Hepatocyte (in vitro differentiated cells): Measurements from ENCODE around the gene TBX6. TPM values are rescaled to one million over a fixed set of nuclear protein-coding genes. Genes with fewer than 3 reads are reported as not detected.

Experiments
- DNase-seq: peaks from one replicate; pipeline ENCODE4 v3.0.0-alpha.2; 2016; ENCODE audit warnings: low spot score
- H2AFZ ChIP-seq: fragments of 200-600 bp; sonication (generic); 2 replicates; pipeline ENCODE4 v1.6.0; 2016; ENCODE audit warnings: antibody characterized with exemption, mild to moderate bottlenecking
- H3K27ac ChIP-seq: fragments of 200-600 bp; sonication (generic); 2 replicates; pipeline ENCODE4 v1.5.1; 2016; ENCODE audit warnings: mild to moderate bottlenecking
- H3K27me3 ChIP-seq: fragments of 200-600 bp; sonication (generic); 2 replicates; pipeline ENCODE4 v1.6.1; 2016
- H3K36me3 ChIP-seq: fragments of 200-600 bp; sonication (generic); replicated peaks from 2 replicates; pipeline ENCODE4 v1.5.1; 2016; ENCODE audit warnings: low read depth; ENCODE audit not compliant: insufficient read depth
- H3K4me1 ChIP-seq: fragments of 200-600 bp; sonication (generic); 2 replicates; pipeline ENCODE4 v1.5.1; 2016; ENCODE audit warnings: mild to moderate bottlenecking, moderate library complexity; ENCODE audit not compliant: insufficient read depth
- H3K4me2 ChIP-seq: fragments of 200-600 bp; sonication (generic); 2 replicates; pipeline ENCODE4 v1.6.0; 2016
- H3K4me3 ChIP-seq: fragments of 200-600 bp; sonication (generic); 2 replicates; pipeline ENCODE4 v1.5.1; 2016; ENCODE audit warnings: mild to moderate bottlenecking
- H3K79me2 ChIP-seq: fragments of 200-600 bp; sonication (generic); 2 replicates; pipeline ENCODE4 v1.6.0; 2017; ENCODE audit warnings: mild to moderate bottlenecking
- H3K9me2 ChIP-seq: fragments of 200-600 bp; sonication (generic); replicated peaks from 2 replicates; pipeline ENCODE4 v1.6.0; 2017; ENCODE audit warnings: mild to moderate bottlenecking; ENCODE audit not compliant: insufficient read depth
- H3K9me3 ChIP-seq: fragments of 200-600 bp; sonication (generic); 2 replicates; pipeline ENCODE4 v1.5.1; 2016; ENCODE audit warnings: low read depth, mild to moderate bottlenecking
- H4K20me1 ChIP-seq: fragments of 200-600 bp; sonication (generic); 2 replicates; pipeline ENCODE4 v1.6.0; 2016; ENCODE audit warnings: mild to moderate bottlenecking; ENCODE audit not compliant: insufficient read depth, poor library complexity, severe bottlenecking
- CTCF ChIP-seq: fragments of 200-600 bp; sonication (generic); IDR thresholded peaks from 2 replicates; pipeline ENCODE4 v1.5.1; 2016; ENCODE audit warnings: antibody characterized with exemption, mild to moderate bottlenecking; ENCODE audit not compliant: poor library complexity
- EZH2 ChIP-seq: fragments of 200-600 bp; sonication (generic); IDR thresholded peaks from 2 replicates; pipeline ENCODE4 v1.6.1; 2016; ENCODE audit warnings: antibody characterized with exemption, mild to moderate bottlenecking, borderline replicate concordance
- EZH2phosphoT487 ChIP-seq: fragments of 200-600 bp; sonication (generic); IDR thresholded peaks from one replicate; pipeline ENCODE4 v1.6.1; 2018; ENCODE audit warnings: antibody characterized with exemption, mild to moderate bottlenecking, low read depth, moderate library complexity; ENCODE audit not compliant: unreplicated experiment, severe bottlenecking
- WGBS: methylation state at CpG from one replicate; pipeline ENCODE4 v1.1.6; 2016; ENCODE audit warnings: low lambda C conversion rate; ENCODE audit errors: missing lambda C conversion rate; 5-methylcytosine and 5-hydroxymethylcytosine counted together
- polyA plus RNA-seq: library from polyadenylated mRNA; unstranded; fragments of >200 nt; fragmentation: Nextera tagmentation; extraction: Ambion mirVana; gene quantifications from 2 replicates; pipeline ENCODE4 v1.2.1, GENCODE V29; 2016
- total RNA-seq: library from RNA; depleted of rRNA; stranded (reverse); fragments of >200 nt; gene quantifications from 2 replicates; pipeline ENCODE4 v1.2.3, GENCODE V29; 2014

Gene TBX6
- total and polyA plus RNA-seq, 2 experiments from 2014 or later = 0.10 to 0.60 TPM

GRCh38 chr16:30090610-30091331 lies 953 bp downstream of the TBX6 start:
- Histone ChIP-seq H3K79me2 (peaks cover 11% of the 10 kb centered on the region), H3K4me2 (peak overlapping the region; percentile 92), H3K4me1 (peaks cover 15% of the 10 kb centered on the region), H3K9me3 (no peaks in the 10 kb centered on the region), H3K27me3 (no peaks in the 10 kb centered on the region), H3K36me3 (no peaks in the 10 kb centered on the region), H3K9me2 (no peaks in the 10 kb centered on the region), H2AFZ (peak overlapping the region; percentile 76), H3K27ac (peak overlapping the region; percentile 3), H4K20me1 (no peaks in the 10 kb centered on the region), H3K4me3 (no peak overlapping the region)
- 84% methylated on average over 25 of the region's 26 CpGs for WGBS
- DNase-seq = no peak
- no peak for TF ChIP-seq EZH2phosphoT487
- no peak for TF ChIP-seq EZH2
- TF ChIP-seq CTCF = no peak

- Histone ChIP-seq H3K79me2 (no peaks in the 10 kb centered on the region), H3K9me3 (no peaks in the 10 kb centered on the region), H2AFZ (no peak overlapping the region), H3K36me3 (no peaks in the 10 kb centered on the region), H4K20me1 (no peaks in the 10 kb centered on the region), H3K9me2 (no peaks in the 10 kb centered on the region), H3K27ac (no peak overlapping the region), H3K4me2 (no peak overlapping the region), H3K27me3 (no peaks in the 10 kb centered on the region), H3K4me1 (peaks cover 6% of the 10 kb centered on the region), H3K4me3 (no peak overlapping the region)
- DNase-seq = no peak
- 87% methylated on average over 21 of the region's 22 CpGs for WGBS
- TF ChIP-seq EZH2 (no peak), CTCF (no peak), EZH2phosphoT487 (no peak)
These were observed 2.7 kb downstream of the TBX6 start for GRCh38 chr16:30088832-30089624.

- no peak for DNase-seq
- 81% methylated on average over 10 of the region's 10 CpGs for WGBS
- Histone ChIP-seq H3K9me2 (no peaks in the 10 kb centered on the region), H3K9me3 (no peaks in the 10 kb centered on the region), H4K20me1 (no peaks in the 10 kb centered on the region), H3K4me1 (peaks cover 6% of the 10 kb centered on the region), H3K27ac (no peak overlapping the region), H3K4me2 (no peak overlapping the region), H3K4me3 (no peak overlapping the region), H3K27me3 (no peaks in the 10 kb centered on the region), H2AFZ (no peak overlapping the region), H3K79me2 (no peaks in the 10 kb centered on the region), H3K36me3 (no peaks in the 10 kb centered on the region)
- TF ChIP-seq EZH2phosphoT487 (no peak), CTCF (no peak), EZH2 (no peak)
These were observed 3.4 kb downstream of the TBX6 start for GRCh38 chr16:30088237-30088831.
